ENCODE results near the gene DDX1. TPM values are rescaled to one million over a fixed set of nuclear protein-coding genes. Genes with fewer than 3 reads are reported as not detected.
"Not testable (repeated sequence)": the region's sequence is repeated elsewhere in the genome, so short reads cannot be mapped to it uniquely, and the experiment has no call there.

Gene DDX1
- total RNA-seq = 10 to 100 TPM; 40.0 to 90.0 (median 52.4) TPM

DNA sequence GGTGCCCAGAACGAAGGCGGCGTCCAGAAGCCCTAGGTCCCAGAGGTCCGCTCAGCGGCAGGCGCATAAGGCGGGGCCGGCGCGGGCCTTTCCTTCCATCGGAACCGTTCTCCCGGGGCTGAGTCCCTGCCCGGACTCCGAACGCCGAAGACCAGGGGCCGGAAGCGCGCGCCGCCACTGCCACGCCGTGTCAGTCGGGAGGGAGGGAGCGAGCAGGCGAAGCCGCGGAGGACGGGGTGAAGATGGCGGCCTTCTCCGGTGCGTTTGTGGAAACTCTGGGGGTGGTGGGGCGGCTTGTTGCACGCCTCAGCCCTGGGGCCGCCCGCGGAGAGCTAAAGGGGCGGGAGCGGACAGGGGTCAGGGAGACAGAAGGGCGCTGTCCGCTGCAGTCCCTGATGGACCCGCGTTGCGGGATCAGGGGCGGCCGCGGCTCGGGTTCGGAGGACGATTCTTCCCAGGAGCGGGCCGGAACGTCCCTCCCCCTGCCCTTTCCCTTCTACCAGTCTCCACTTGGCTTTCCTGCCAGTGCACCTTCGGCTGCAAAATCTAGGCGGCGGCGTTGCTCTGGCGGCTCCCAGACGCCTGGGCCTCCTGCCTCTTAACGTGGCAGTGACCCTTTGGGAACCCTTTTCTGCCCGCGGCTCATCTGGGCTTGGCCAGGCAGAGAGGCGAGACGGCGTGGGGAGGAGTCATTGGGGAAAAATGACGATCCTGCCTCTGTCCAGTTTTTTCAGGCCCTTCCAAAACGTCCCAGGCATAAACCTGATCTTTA is at the start of gene DDX1:
Gene DDX1 (plus strand): TSS at position 177 of the 772 bp plus-strand sequence. CDS start 66 bp downstream, at position 243.
- H3K4me3 ChIP-seq = peak within 1 kb of the TSS; percentile 84 to 92 (median 88)
- peaks cover 0 to 21% (median 4%) of the 10 kb centered on the region in 4 donors for H3K4me1 ChIP-seq
- peak within 1 kb of the TSS; percentile 78 to 94 (median 88) for H3K27ac ChIP-seq
- no peaks in the 10 kb centered on the region for H3K9me3 ChIP-seq
- peak; percentile 72 to 75 for TF ChIP-seq POLR2A (IDR thresholded peaks at IDR 0.05)
- TF ChIP-seq, protein P1, sequence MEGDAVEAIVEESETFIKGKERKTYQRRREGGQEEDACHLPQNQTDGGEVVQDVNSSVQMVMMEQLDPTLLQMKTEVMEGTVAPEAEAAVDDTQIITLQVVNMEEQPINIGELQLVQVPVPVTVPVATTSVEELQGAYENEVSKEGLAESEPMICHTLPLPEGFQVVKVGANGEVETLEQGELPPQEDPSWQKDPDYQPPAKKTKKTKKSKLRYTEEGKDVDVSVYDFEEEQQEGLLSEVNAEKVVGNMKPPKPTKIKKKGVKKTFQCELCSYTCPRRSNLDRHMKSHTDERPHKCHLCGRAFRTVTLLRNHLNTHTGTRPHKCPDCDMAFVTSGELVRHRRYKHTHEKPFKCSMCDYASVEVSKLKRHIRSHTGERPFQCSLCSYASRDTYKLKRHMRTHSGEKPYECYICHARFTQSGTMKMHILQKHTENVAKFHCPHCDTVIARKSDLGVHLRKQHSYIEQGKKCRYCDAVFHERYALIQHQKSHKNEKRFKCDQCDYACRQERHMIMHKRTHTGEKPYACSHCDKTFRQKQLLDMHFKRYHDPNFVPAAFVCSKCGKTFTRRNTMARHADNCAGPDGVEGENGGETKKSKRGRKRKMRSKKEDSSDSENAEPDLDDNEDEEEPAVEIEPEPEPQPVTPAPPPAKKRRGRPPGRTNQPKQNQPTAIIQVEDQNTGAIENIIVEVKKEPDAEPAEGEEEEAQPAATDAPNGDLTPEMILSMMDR (IDR thresholded peaks at IDR 0.05) = peak in 1 of 6 experiments; percentile 2
- no peaks in the 10 kb centered on the region for H3K27me3 ChIP-seq
- peak; percentile 74 to 93 (median 90) for DNase-seq
- H3K36me3 ChIP-seq = peaks cover 0 to 18% (median 0%) of the 10 kb centered on the region in 3 donors

DNA sequence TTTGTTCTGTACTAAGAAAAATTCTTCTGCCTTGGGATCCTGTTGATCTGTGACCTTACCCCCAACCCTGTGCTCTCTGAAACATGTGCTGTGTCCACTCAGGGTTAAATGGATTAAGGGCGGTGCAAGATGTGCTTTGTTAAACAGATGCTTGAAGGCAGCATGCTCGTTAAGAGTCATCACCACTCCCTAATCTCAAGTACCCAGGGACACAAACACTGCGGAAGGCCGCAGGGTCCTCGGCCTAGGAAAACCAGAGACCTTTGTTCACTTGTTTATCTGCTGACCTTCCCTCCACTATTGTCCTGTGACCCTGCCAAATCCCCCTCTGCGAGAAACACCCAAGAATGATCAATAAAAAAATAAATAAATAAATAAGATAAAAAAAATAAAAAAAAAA is 49.4 kb upstream of the DDX1 start:
- H3K27me3 ChIP-seq, H3K4me1 ChIP-seq, H3K27ac ChIP-seq, H3K4me3 ChIP-seq, H3K9me3 ChIP-seq, H3K36me3 ChIP-seq, DNase-seq: not testable (repeated sequence)

DNA sequence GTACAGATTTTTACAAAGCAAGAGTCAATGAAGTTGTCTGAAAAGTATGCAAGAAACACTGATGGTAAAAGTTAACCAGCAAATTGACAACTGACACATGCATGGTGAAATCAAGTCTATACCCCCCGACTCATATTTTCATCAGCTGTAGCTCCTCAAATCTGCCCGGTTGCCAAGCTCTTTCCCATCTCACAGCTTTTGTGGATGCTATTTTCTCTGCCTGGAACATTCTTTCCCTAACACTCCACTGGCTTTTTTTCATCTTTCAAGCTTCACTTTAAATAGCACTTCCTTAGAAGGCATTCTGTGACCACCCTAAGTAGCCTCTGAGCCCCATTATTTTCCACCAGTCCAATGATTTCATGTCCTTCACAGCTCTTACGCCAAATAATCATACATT is 48.6 kb upstream of the DDX1 start:
- no peaks in the 10 kb centered on the region for H3K9me3 ChIP-seq
- peaks cover 0 to 4% (median 0%) of the 10 kb centered on the region in 3 donors for H3K36me3 ChIP-seq
- H3K27ac ChIP-seq = no peak overlapping the region
- DNase-seq = no peak
- H3K4me1 ChIP-seq = no peaks in the 10 kb centered on the region
- H3K27me3 ChIP-seq = no peaks in the 10 kb centered on the region
- no peak overlapping the region for H3K4me3 ChIP-seq
- TF ChIP-seq POLR2A (IDR thresholded peaks at IDR 0.05) = no peak
- TF ChIP-seq, protein P1 (IDR thresholded peaks at IDR 0.05) = no peak

DNA sequence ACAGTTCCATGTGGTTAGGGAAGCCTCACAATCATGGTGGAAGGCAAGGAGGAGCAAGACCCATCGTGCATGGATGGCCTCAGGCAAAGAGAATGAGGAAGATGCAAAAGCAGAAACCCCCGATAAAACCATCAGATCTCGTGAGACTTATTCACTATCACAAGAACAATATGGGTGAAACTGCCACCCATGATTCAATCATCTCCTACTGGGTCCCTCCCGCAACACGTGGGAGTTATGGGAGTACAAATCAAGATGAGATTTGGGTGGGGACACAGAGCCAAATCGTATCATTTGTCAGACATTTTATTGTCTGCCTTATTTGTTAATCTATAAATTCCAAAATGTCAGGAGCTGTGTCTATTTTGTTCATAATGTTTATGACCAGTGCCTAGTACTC is 48.1 kb upstream of the DDX1 start:
- no peaks in the 10 kb centered on the region for H3K4me1 ChIP-seq
- no peak for TF ChIP-seq POLR2A (IDR thresholded peaks at IDR 0.05)
- TF ChIP-seq, protein P1 (IDR thresholded peaks at IDR 0.05) = no peak
- H3K27me3 ChIP-seq = no peaks in the 10 kb centered on the region
- DNase-seq = no peak
- peaks cover 0 to 4% (median 0%) of the 10 kb centered on the region in 3 donors for H3K36me3 ChIP-seq
- no peaks in the 10 kb centered on the region for H3K9me3 ChIP-seq
- no peak overlapping the region for H3K4me3 ChIP-seq
- H3K27ac ChIP-seq = no peak overlapping the region

DNA sequence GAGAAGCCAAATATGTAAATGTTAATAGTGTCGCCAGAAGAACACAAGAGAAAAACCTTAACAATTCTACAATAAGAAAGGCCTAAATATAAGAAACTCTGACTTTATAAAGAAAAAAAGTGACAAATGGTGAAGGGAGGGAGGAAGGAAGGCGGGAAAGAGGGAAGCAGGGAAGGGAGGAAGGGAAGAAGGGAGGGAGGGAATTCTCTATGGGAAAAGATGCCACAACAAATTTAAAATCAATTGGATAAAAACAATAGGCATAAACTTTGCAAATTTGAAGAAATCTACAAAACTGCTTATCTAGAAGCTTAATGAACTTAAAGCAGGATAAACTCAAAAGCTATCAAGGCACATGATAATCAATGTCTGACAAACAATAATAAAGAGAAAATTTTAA is 47.4 kb upstream of the DDX1 start:
- no peaks in the 10 kb centered on the region for H3K4me1 ChIP-seq
- no peak overlapping the region for H3K27ac ChIP-seq
- no peak for TF ChIP-seq POLR2A (IDR thresholded peaks at IDR 0.05)
- TF ChIP-seq, protein P1 (IDR thresholded peaks at IDR 0.05) = no peak
- no peaks in the 10 kb centered on the region for H3K9me3 ChIP-seq
- H3K4me3 ChIP-seq = no peak overlapping the region
- peaks cover 0 to 8% (median 0%) of the 10 kb centered on the region in 3 donors for H3K36me3 ChIP-seq
- H3K27me3 ChIP-seq = no peaks in the 10 kb centered on the region
- DNase-seq = no peak

DNA sequence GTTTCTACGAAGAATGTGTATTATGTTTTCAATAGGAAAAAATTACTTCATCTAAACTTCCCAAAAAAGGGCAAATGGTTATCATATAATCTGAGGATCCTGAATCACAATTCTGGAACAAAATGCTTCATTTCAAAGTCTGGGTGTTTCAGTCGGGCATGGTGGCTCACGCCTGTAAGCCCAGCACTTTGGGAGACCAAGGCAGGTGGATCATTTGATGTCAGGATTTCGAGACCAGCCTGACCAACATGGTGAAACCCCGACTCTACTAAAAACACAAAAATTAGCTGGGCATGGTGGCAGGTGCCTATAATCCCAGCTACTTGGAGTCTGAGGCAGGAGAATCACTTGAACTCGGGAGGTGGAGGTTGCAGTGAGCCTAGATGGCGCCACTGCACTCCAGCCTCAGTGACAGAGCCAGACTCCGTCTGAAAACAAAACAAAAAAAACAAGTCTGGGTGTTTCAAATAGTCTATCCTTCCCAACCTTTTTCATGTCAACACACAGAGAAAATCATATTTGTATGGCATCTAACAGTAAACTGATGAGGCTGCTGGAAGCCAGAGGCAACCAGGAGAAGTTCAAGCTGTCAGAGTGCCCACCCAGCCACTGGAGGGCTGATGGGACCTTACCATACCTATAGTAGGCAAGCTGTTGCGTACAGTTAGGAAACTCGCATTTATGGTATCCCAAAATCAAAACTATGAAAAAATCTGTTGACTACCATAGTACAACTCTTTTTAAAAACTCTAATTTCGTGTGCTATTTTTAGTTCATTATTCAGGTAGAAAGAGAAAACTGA is 45.2 kb upstream of the DDX1 start:
- no peak overlapping the region for H3K27ac ChIP-seq
- TF ChIP-seq, protein P1 (IDR thresholded peaks at IDR 0.05) = peak in 3 of 6 experiments; percentile 17 to 38 (median 35)
- no peak for TF ChIP-seq POLR2A (IDR thresholded peaks at IDR 0.05)
- no peak overlapping the region for H3K4me3 ChIP-seq
- DNase-seq = no peak
- no peaks in the 10 kb centered on the region for H3K4me1 ChIP-seq
- no peaks in the 10 kb centered on the region for H3K27me3 ChIP-seq
- no peaks in the 10 kb centered on the region for H3K9me3 ChIP-seq
- peaks cover 0 to 17% (median 0%) of the 10 kb centered on the region in 3 donors for H3K36me3 ChIP-seq
